ENCODE results near the gene ARVCF.

ARVCF gene

DNA sequence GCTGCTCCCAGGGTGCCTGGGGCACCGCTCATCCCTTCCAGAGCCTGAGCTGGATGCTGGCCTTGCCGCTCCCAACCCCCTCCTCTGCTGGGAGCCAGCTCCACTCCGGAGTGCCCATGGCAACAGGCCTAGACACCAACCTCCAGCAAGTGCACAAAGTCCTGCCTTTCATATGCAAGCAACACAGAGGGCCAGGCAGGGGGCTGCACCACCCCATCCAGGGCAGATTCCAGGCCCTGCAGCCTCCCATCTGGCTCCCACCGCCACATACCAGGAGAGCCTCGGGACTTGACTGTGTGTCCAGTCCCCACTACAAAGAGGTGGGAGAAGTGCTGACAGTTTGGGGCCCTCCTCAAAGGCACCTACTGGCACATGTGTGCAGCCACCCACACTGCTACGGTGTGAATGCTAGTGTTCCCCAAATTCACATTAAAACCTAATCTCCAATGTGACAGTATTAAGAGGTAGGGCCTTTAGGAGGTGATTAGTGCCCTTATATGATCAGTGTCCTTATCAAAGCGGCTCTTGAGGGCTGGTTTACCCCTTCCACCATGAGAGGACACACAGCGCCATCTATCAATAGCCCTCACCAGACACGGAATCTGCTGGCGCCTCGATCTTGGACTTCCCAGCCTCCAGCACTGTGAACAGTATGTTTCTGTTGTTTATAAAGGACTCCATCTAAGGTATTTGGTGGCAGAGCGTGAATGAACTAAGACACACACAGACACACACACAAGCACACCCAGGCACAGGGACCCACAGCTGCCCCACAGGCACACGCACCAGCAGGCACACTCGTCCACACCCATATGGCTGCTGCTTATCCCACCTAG lies 16.2 kb downstream of the ARVCF start:
- ATAC-seq (ENCODE audit: low read depth), result no peak
- Histone ChIP-seq H3K27me3 (ENCODE audit: insufficient read depth, poor library complexity, severe bottlenecking) (no peaks in the 10 kb centered on the region), H3K27ac (ENCODE audit: poor library complexity, severe bottlenecking) (no peak overlapping the region), H3K4me3 (ENCODE audit: severe bottlenecking) (no peak overlapping the region), H3K4me1 (ENCODE audit: insufficient read depth, poor library complexity, severe bottlenecking) (no peaks in the 10 kb centered on the region), H3K9me3 (ENCODE audit: severe bottlenecking) (peaks cover 2% of the 10 kb centered on the region), H3K36me3 (ENCODE audit: low read depth) (no peaks in the 10 kb centered on the region)
- TF ChIP-seq, protein P1, sequence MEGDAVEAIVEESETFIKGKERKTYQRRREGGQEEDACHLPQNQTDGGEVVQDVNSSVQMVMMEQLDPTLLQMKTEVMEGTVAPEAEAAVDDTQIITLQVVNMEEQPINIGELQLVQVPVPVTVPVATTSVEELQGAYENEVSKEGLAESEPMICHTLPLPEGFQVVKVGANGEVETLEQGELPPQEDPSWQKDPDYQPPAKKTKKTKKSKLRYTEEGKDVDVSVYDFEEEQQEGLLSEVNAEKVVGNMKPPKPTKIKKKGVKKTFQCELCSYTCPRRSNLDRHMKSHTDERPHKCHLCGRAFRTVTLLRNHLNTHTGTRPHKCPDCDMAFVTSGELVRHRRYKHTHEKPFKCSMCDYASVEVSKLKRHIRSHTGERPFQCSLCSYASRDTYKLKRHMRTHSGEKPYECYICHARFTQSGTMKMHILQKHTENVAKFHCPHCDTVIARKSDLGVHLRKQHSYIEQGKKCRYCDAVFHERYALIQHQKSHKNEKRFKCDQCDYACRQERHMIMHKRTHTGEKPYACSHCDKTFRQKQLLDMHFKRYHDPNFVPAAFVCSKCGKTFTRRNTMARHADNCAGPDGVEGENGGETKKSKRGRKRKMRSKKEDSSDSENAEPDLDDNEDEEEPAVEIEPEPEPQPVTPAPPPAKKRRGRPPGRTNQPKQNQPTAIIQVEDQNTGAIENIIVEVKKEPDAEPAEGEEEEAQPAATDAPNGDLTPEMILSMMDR (IDR thresholded peaks at IDR 0.05; ENCODE audit: poor library complexity, severe bottlenecking), result no peak
- no peak for DNase-seq (ENCODE audit: low spot score)

GRCh38 chr22:19998991-19999820 lies 17.4 kb downstream of the ARVCF start:
- TF ChIP-seq, protein P1 (IDR thresholded peaks at IDR 0.05; ENCODE audit: poor library complexity, severe bottlenecking), result no peak
- ATAC-seq (ENCODE audit: low read depth) (no peak), DNase-seq (ENCODE audit: low spot score) (no peak)
- Histone ChIP-seq H3K4me3 (ENCODE audit: severe bottlenecking) (no peak overlapping the region), H3K36me3 (ENCODE audit: low read depth) (no peaks in the 10 kb centered on the region), H3K27ac (ENCODE audit: poor library complexity, severe bottlenecking) (no peak overlapping the region), H3K4me1 (ENCODE audit: insufficient read depth, poor library complexity, severe bottlenecking) (no peaks in the 10 kb centered on the region), H3K9me3 (ENCODE audit: severe bottlenecking) (no peaks in the 10 kb centered on the region), H3K27me3 (ENCODE audit: insufficient read depth, poor library complexity, severe bottlenecking) (no peaks in the 10 kb centered on the region)

GRCh38 chr22:19998232-19998951 lies 18.2 kb downstream of the ARVCF start:
- Histone ChIP-seq H3K4me3 (ENCODE audit: severe bottlenecking) (no peak overlapping the region), H3K9me3 (ENCODE audit: severe bottlenecking) (no peaks in the 10 kb centered on the region), H3K27me3 (ENCODE audit: insufficient read depth, poor library complexity, severe bottlenecking) (no peaks in the 10 kb centered on the region), H3K4me1 (ENCODE audit: insufficient read depth, poor library complexity, severe bottlenecking) (no peaks in the 10 kb centered on the region), H3K27ac (ENCODE audit: poor library complexity, severe bottlenecking) (no peak overlapping the region), H3K36me3 (ENCODE audit: low read depth) (no peaks in the 10 kb centered on the region)
- DNase-seq (ENCODE audit: low spot score), result no peak
- TF ChIP-seq, protein P1 (IDR thresholded peaks at IDR 0.05; ENCODE audit: poor library complexity, severe bottlenecking), result no peak
- ATAC-seq (ENCODE audit: low read depth), result no peak

GRCh38 chr22:19997561-19998231 lies 18.9 kb downstream of the ARVCF start:
- TF ChIP-seq, protein P1 (IDR thresholded peaks at IDR 0.05; ENCODE audit: poor library complexity, severe bottlenecking), result no peak
- no peaks in the 10 kb centered on the region for H3K27me3 ChIP-seq (ENCODE audit: insufficient read depth, poor library complexity, severe bottlenecking)
- no peaks in the 10 kb centered on the region for H3K4me1 ChIP-seq (ENCODE audit: insufficient read depth, poor library complexity, severe bottlenecking)
- ATAC-seq (ENCODE audit: low read depth) (no peak), DNase-seq (ENCODE audit: low spot score) (no peak)
- no peak overlapping the region for H3K4me3 ChIP-seq (ENCODE audit: severe bottlenecking)
- no peaks in the 10 kb centered on the region for H3K9me3 ChIP-seq (ENCODE audit: severe bottlenecking)
- H3K36me3 ChIP-seq (ENCODE audit: low read depth), result no peaks in the 10 kb centered on the region
- H3K27ac ChIP-seq (ENCODE audit: poor library complexity, severe bottlenecking), result no peak overlapping the region

Data from RWPE2 (cell line).